GM19455 (cell line): ENCODE measurements around the gene ITSN1.

Source experiments
- ATAC-seq: cut with Tn5 transposase; IDR thresholded peaks from one replicate; pipeline ENCODE4 v1.9.1; 2021; ENCODE audit not compliant: unreplicated experiment

ITSN1 gene

GRCh38 chr21:33881689-33882440 lies 239.6 kb downstream of the ITSN1 start:
- ATAC-seq, result no peak

GRCh38 chr21:33883118-33883517 lies 240.8 kb downstream of the ITSN1 start:
- no peak for ATAC-seq

GRCh38 chr21:33884376-33885171 lies 242.3 kb downstream of the ITSN1 start:
- no peak for ATAC-seq

- no peak for ATAC-seq
Measured at GRCh38 chr21:33885172-33885514, 242.8 kb downstream of the ITSN1 start.

GRCh38 chr21:33886321-33886720 lies 244.0 kb downstream of the ITSN1 start:
- ATAC-seq, result no peak

GRCh38 chr21:33890187-33890586 lies 247.9 kb downstream of the ITSN1 start:
- ATAC-seq, result no peak

- ATAC-seq, result no peak
Measured at GRCh38 chr21:33892853-33893252, 250.6 kb downstream of the ITSN1 start.

- ATAC-seq, result no peak
Measured at GRCh38 chr21:33893917-33894316, 251.6 kb downstream of the ITSN1 start.

GRCh38 chr21:33894736-33895288 lies 252.5 kb downstream of the ITSN1 start:
- no peak for ATAC-seq

- no peak for ATAC-seq
Measured at GRCh38 chr21:33895356-33895755, 253.1 kb downstream of the ITSN1 start.

- no peak for ATAC-seq
Measured at GRCh38 chr21:33896691-33897090, 254.4 kb downstream of the ITSN1 start.

- ATAC-seq, result no peak
Measured at GRCh38 chr21:33897098-33897497, 254.8 kb downstream of the ITSN1 start.

- ATAC-seq, result no peak
Measured at GRCh38 chr21:33897739-33898138, 255.4 kb downstream of the ITSN1 start.

GRCh38 chr21:33898586-33898985 lies 256.3 kb downstream of the ITSN1 start:
- ATAC-seq, result no peak

- ATAC-seq, result no peak
Measured at GRCh38 chr21:33899199-33899598, 256.9 kb downstream of the ITSN1 start.

- no peak for ATAC-seq
Measured at GRCh38 chr21:33901412-33902288, 259.3 kb downstream of the ITSN1 start.

GRCh38 chr21:33902349-33902748 lies 260.0 kb downstream of the ITSN1 start:
- ATAC-seq, result no peak

GRCh38 chr21:33904041-33904440 lies 261.7 kb downstream of the ITSN1 start:
- no peak for ATAC-seq

GRCh38 chr21:33908760-33909159 lies 266.5 kb downstream of the ITSN1 start:
- ATAC-seq, result no peak

- no peak for ATAC-seq
Measured at GRCh38 chr21:33909756-33910155, 267.5 kb downstream of the ITSN1 start.

GRCh38 chr21:33914188-33914587 lies 271.9 kb downstream of the ITSN1 start:
- ATAC-seq, result no peak
